Stomach (tissue), 4 donors: Measurements from ENCODE around the gene STPG2.

Source experiments
- CTCF ChIP-seq, 7 experiments: fragments of 450-650 bp in 4 of 7; fragments of 200-600 bp in 3 of 7; sonication (generic) in 3 of 7; IDR thresholded peaks; one replicate each; pipeline ENCODE4 v1.5.1; 2016 to 2019; ENCODE audit warnings: antibody characterized with exemption in 7 of 7, control low read depth in 2 of 7, mild to moderate bottlenecking in 1 of 7
- EP300 ChIP-seq: sonication (generic); formaldehyde crosslinking; IDR thresholded peaks from one replicate; pipeline ENCODE4 v1.6.1; 2017; ENCODE audit warnings: antibody characterized with exemption
- POLR2A ChIP-seq, 4 donors: fragments of 450-650 bp; IDR thresholded peaks; one replicate each; pipeline ENCODE4 v1.6.1; 2016; ENCODE audit warnings: antibody characterized with exemption in 4 of 4, control low read depth in 2 of 4, mild to moderate bottlenecking in 1 of 4, moderate library complexity in 1 of 4
- POLR2AphosphoS5 ChIP-seq, 3 donors: sonication (generic); formaldehyde crosslinking; IDR thresholded peaks; one replicate each; pipeline ENCODE4 v1.6.1; 2016; ENCODE audit warnings: antibody characterized with exemption in 3 of 3

GRCh38 chr4:98143001-98143899 is at the start of gene STPG2:
- TF ChIP-seq CTCF (IDR thresholded peaks at IDR 0.05) (peak in 5 of 7 experiments; percentile 11 to 43 (median 21)), POLR2AphosphoS5 (IDR thresholded peaks at IDR 0.05) (peak in 2 of 3 donors; percentile 72 to 85), POLR2A (IDR thresholded peaks at IDR 0.05) (no peak), EP300 (no peak)
